HG03457 (cell line): Measurements from ENCODE around the gene ZSCAN5B.
"Not testable (repeated sequence)": the region's sequence is repeated elsewhere in the genome, so short reads cannot be mapped to it uniquely, and the experiment has no call there.

Experiments
- ATAC-seq: cut with Tn5 transposase; IDR thresholded peaks from one replicate; pipeline ENCODE4 v1.9.1; 2021; ENCODE audit warnings: moderate number of reproducible peaks; ENCODE audit not compliant: unreplicated experiment

ZSCAN5B gene

GRCh38 chr19:56176310-56176709 lies 21.3 kb downstream of the ZSCAN5B start:
- ATAC-seq = not testable (repeated sequence)

GRCh38 chr19:56175861-56176307 lies 21.7 kb downstream of the ZSCAN5B start, which contains the start of gene GALP:
GALP (plus strand) TSS chr19:56176008; CDS start chr19:56177109, 1,101 bp downstream.
- ATAC-seq = not testable (repeated sequence)

- no peak for ATAC-seq
Observed at GRCh38 chr19:56174550-56174949, 23.0 kb downstream of the ZSCAN5B start.

GRCh38 chr19:56174086-56174485 lies 23.5 kb downstream of the ZSCAN5B start:
- no peak for ATAC-seq

- no peak for ATAC-seq
Observed at GRCh38 chr19:56170261-56170660, 27.3 kb downstream of the ZSCAN5B start.

- no peak for ATAC-seq
Observed at GRCh38 chr19:56167064-56167578, 30.5 kb downstream of the ZSCAN5B start.

- ATAC-seq = no peak
Observed at GRCh38 chr19:56163097-56163496, 34.5 kb downstream of the ZSCAN5B start.

GRCh38 chr19:56162258-56162657 lies 35.3 kb downstream of the ZSCAN5B start:
- ATAC-seq = no peak

- no peak for ATAC-seq
Observed at GRCh38 chr19:56161534-56161933, 36.0 kb downstream of the ZSCAN5B start.

- ATAC-seq = no peak
Observed at GRCh38 chr19:56159622-56160271, 37.8 kb downstream of the ZSCAN5B start.

GRCh38 chr19:56159009-56159559 lies 38.5 kb downstream of the ZSCAN5B start:
- ATAC-seq = no peak

- no peak for ATAC-seq
Observed at GRCh38 chr19:56158170-56158757, 39.3 kb downstream of the ZSCAN5B start.

GRCh38 chr19:56156768-56157167 lies 40.8 kb downstream of the ZSCAN5B start:
- ATAC-seq = no peak

GRCh38 chr19:56155124-56155687 lies 42.4 kb downstream of the ZSCAN5B start:
- ATAC-seq = no peak

GRCh38 chr19:56153507-56153906 lies 44.1 kb downstream of the ZSCAN5B start:
- ATAC-seq = no peak

GRCh38 chr19:56152644-56153043 lies 44.9 kb downstream of the ZSCAN5B start:
- no peak for ATAC-seq

GRCh38 chr19:56150358-56150757 lies 47.2 kb downstream of the ZSCAN5B start:
- ATAC-seq = no peak

- no peak for ATAC-seq
Observed at GRCh38 chr19:56149656-56150038, 47.9 kb downstream of the ZSCAN5B start.

- not testable (repeated sequence) for ATAC-seq
Observed at GRCh38 chr19:56148955-56149655, 48.5 kb downstream of the ZSCAN5B start.

- ATAC-seq = no peak
Observed at GRCh38 chr19:56148096-56148495, 49.5 kb downstream of the ZSCAN5B start.

- ATAC-seq = no peak
Observed at GRCh38 chr19:56147307-56147706, 50.3 kb downstream of the ZSCAN5B start.
